B cell (primary cell): Measurements from ENCODE around the gene NUB1.

Experiments used
- CTCF ChIP-seq: fragments of 200-600 bp; IDR thresholded peaks from one replicate; pipeline ENCODE4 v1.8.0; 2022; ENCODE audit warnings: antibody characterized with exemption, mild to moderate bottlenecking
- EZH2 ChIP-seq: IDR thresholded peaks from 2 replicates; pipeline ENCODE4 v1.6.1; 2012; ENCODE audit warnings: borderline replicate concordance, low read depth, mild to moderate bottlenecking, moderate library complexity, low read length; ENCODE audit not compliant: insufficient read depth, poor library complexity, severe bottlenecking

- TF ChIP-seq CTCF (no peak), EZH2 (no peak)
These were observed 737 bp upstream of the NUB1 start for GRCh38 chr7:151340794-151341356.
